SK-N-SH treated with all-trans-retinoic acid at 6 μM for 48 hours (cell line): ENCODE data around the gene EXOC3L2.

Source experiments
- ATAC-seq: fragments of 200-7000 bp; cut with Tn5 transposase; 3 replicates; pipeline ENCODE4 v1.9.1; 2020; ENCODE audit warnings: mild to moderate bottlenecking, moderate library complexity
- ARNTL ChIP-seq: fragments of 450-650 bp; formaldehyde crosslinking; IDR thresholded peaks from 2 replicates; pipeline ENCODE4 v1.5.0; 2020; ENCODE audit warnings: low read depth, mild to moderate bottlenecking, moderate library complexity, borderline replicate concordance
- BACH2 ChIP-seq: fragments of 250-450 bp; sonication (Bioruptor Pico); IDR thresholded peaks from 2 replicates; pipeline ENCODE4 v1.9.0; 2021; ENCODE audit warnings: mild to moderate bottlenecking, borderline replicate concordance
- ESRRG ChIP-seq: fragments of 250-450 bp; sonication (Bioruptor Pico); IDR thresholded peaks from 2 replicates; pipeline ENCODE4 v1.6.1; 2021; ENCODE audit warnings: mild to moderate bottlenecking
- GLIS3 ChIP-seq: fragments of 250-450 bp; sonication (Bioruptor Pico); IDR thresholded peaks from 2 replicates; pipeline ENCODE4 v1.5.0; 2020; ENCODE audit warnings: mild to moderate bottlenecking, moderate library complexity
- ISL1 ChIP-seq: fragments of 250-450 bp; sonication (Bioruptor Pico); IDR thresholded peaks from 2 replicates; pipeline ENCODE4 v2.1.2; 2022; ENCODE audit warnings: mild to moderate bottlenecking, moderate library complexity
- OSR1 ChIP-seq: fragments of 250-450 bp; sonication (Bioruptor Pico); IDR thresholded peaks from 2 replicates; pipeline ENCODE4 v1.8.0; 2022; ENCODE audit warnings: moderate library complexity, mild to moderate bottlenecking, inconsistent platforms
- PATZ1 ChIP-seq: fragments of 250-450 bp; sonication (Bioruptor Pico); IDR thresholded peaks from 2 replicates; pipeline ENCODE4 v1.8.0; 2020; ENCODE audit warnings: mild to moderate bottlenecking, moderate library complexity, borderline replicate concordance
- POU6F1 ChIP-seq: fragments of 250-450 bp; sonication (Bioruptor Pico); IDR thresholded peaks from 2 replicates; pipeline ENCODE4 v1.8.0; 2021; ENCODE audit warnings: low read depth, mild to moderate bottlenecking, moderate library complexity, borderline replicate concordance
- PPARA ChIP-seq: fragments of 250-450 bp; sonication (Bioruptor Pico); IDR thresholded peaks from 2 replicates; pipeline ENCODE4 v1.5.0; 2020; ENCODE audit warnings: mild to moderate bottlenecking, borderline replicate concordance
- RARB ChIP-seq: fragments of 250-450 bp; sonication (Bioruptor Pico); IDR thresholded peaks from 2 replicates; pipeline ENCODE4 v1.8.0; 2021; ENCODE audit warnings: mild to moderate bottlenecking, moderate library complexity
- SNAI2 ChIP-seq: fragments of 250-450 bp; sonication (Bioruptor Pico); IDR thresholded peaks from 2 replicates; pipeline ENCODE4 v1.5.0; 2020; ENCODE audit warnings: mild to moderate bottlenecking, moderate library complexity
- TCF4 ChIP-seq: fragments of 250-450 bp; sonication (Bioruptor Pico); IDR thresholded peaks from 2 replicates; pipeline ENCODE4 v1.8.0; 2021; ENCODE audit warnings: mild to moderate bottlenecking, moderate library complexity, borderline replicate concordance
- TOX ChIP-seq: fragments of 250-450 bp; sonication (Bioruptor Pico); IDR thresholded peaks from 2 replicates; pipeline ENCODE4 v1.8.0; 2021; ENCODE audit warnings: mild to moderate bottlenecking, moderate library complexity, borderline replicate concordance
- TSHZ2 ChIP-seq: fragments of 250-450 bp; sonication (Bioruptor Pico); IDR thresholded peaks from 2 replicates; pipeline ENCODE4 v1.5.0; 2020; ENCODE audit warnings: mild to moderate bottlenecking, moderate library complexity
- ZC3H10 ChIP-seq: fragments of 250-450 bp; sonication (Bioruptor Pico); IDR thresholded peaks from 2 replicates; pipeline ENCODE4 v1.5.1; 2021; ENCODE audit warnings: mild to moderate bottlenecking, moderate library complexity
- ZFP3 ChIP-seq: fragments of 250-450 bp; sonication (Bioruptor Pico); IDR thresholded peaks from 2 replicates; pipeline ENCODE4 v1.5.0; 2020; ENCODE audit warnings: mild to moderate bottlenecking, moderate library complexity
- ZNF565 ChIP-seq: fragments of 450-650 bp; formaldehyde crosslinking; conservative IDR thresholded peaks from 2 replicates; pipeline ENCODE4 v1.5.0; 2020; ENCODE audit warnings: low read depth, mild to moderate bottlenecking, moderate library complexity
- ZNF70 ChIP-seq: fragments of 450-650 bp; formaldehyde crosslinking; IDR thresholded peaks from 2 replicates; pipeline ENCODE4 v1.5.0; 2020; ENCODE audit warnings: mild to moderate bottlenecking, moderate library complexity
- ZNF8 ChIP-seq: fragments of 450-650 bp; formaldehyde crosslinking; IDR thresholded peaks from 2 replicates; pipeline ENCODE4 v1.5.0; 2020; ENCODE audit warnings: mild to moderate bottlenecking, moderate library complexity

EXOC3L2 gene

GRCh38 chr19:45276284-45276687 is 31.1 kb upstream of the EXOC3L2 start (continued):
- no peak for TF ChIP-seq ARNTL
- no peak for TF ChIP-seq TCF4
- no peak for TF ChIP-seq ISL1 (CRISPR knock-in tag)
- TF ChIP-seq GLIS3 (CRISPR knock-in tag): no peak
- TF ChIP-seq ESRRG: no peak
- no peak for TF ChIP-seq ZNF8 (CRISPR knock-in tag)

- TF ChIP-seq SNAI2 (CRISPR knock-in tag) (no peak), TSHZ2 (no peak), ISL1 (CRISPR knock-in tag) (no peak), OSR1 (CRISPR knock-in tag) (no peak), ARNTL (no peak), ZNF565 (CRISPR knock-in tag) (no peak), ZNF70 (CRISPR knock-in tag) (peak; percentile 54)
- TF ChIP-seq, all 23 proteins: peak for 1
- ATAC-seq: peak; percentile 55; the same call in 2 of the 3 replicates
Measured at GRCh38 chr19:45275370-45275971, 30.3 kb upstream of the EXOC3L2 start.

- TF ChIP-seq PPARA (CRISPR knock-in tag) (no peak), ZFP3 (CRISPR knock-in tag) (no peak), RARB (CRISPR knock-in tag) (no peak), ZC3H10 (CRISPR knock-in tag) (no peak), BACH2 (CRISPR knock-in tag) (no peak), TSHZ2 (no peak)
- ATAC-seq: no peak
Measured at GRCh38 chr19:45273521-45273855, 28.3 kb upstream of the EXOC3L2 start.

- ATAC-seq: no peak
- TF ChIP-seq ZNF8 (CRISPR knock-in tag) (no peak), ZC3H10 (CRISPR knock-in tag) (no peak), ZNF70 (CRISPR knock-in tag) (no peak), ZNF565 (CRISPR knock-in tag) (no peak), PATZ1 (CRISPR knock-in tag) (no peak), ARNTL (no peak), SNAI2 (CRISPR knock-in tag) (no peak), POU6F1 (CRISPR knock-in tag) (no peak), TOX (no peak)
- TF ChIP-seq, all 23 proteins: peak for 0
Measured at GRCh38 chr19:45271735-45272108, 26.5 kb upstream of the EXOC3L2 start.
